ENCODE data around the gene TBC1D22A.
"Not testable (repeated sequence)": the region's sequence is repeated elsewhere in the genome, so short reads cannot be mapped to it uniquely, and the experiment has no call there.

Gene TBC1D22A

GRCh38 chr22:47133061-47133969 is 370.9 kb downstream of the TBC1D22A start:
- no peak for DNase-seq

GRCh38 chr22:47134222-47134621 is 371.8 kb downstream of the TBC1D22A start:
- DNase-seq, result no peak

- no peak for DNase-seq
These were observed 372.9 kb downstream of the TBC1D22A start for GRCh38 chr22:47135338-47135737.

- no peak for DNase-seq
These were observed 373.6 kb downstream of the TBC1D22A start for GRCh38 chr22:47136050-47136449.

GRCh38 chr22:47136671-47137070 is 374.2 kb downstream of the TBC1D22A start:
- DNase-seq, result no peak

- no peak for DNase-seq
These were observed 376.8 kb downstream of the TBC1D22A start for GRCh38 chr22:47139013-47139789.

GRCh38 chr22:47139790-47140119 is 377.3 kb downstream of the TBC1D22A start:
- no peak for DNase-seq

- DNase-seq, result not testable (repeated sequence)
These were observed 378.5 kb downstream of the TBC1D22A start for GRCh38 chr22:47140975-47141374.

GRCh38 chr22:47142427-47143046 is 380.1 kb downstream of the TBC1D22A start:
- DNase-seq, result no peak

- no peak for DNase-seq
These were observed 380.9 kb downstream of the TBC1D22A start for GRCh38 chr22:47143249-47143938.

- no peak for DNase-seq
These were observed 381.8 kb downstream of the TBC1D22A start for GRCh38 chr22:47144076-47144765.

- no peak for DNase-seq
These were observed 382.5 kb downstream of the TBC1D22A start for GRCh38 chr22:47144791-47145425.

GRCh38 chr22:47145883-47146282 is 383.4 kb downstream of the TBC1D22A start:
- no peak for DNase-seq

- DNase-seq, result no peak
These were observed 383.9 kb downstream of the TBC1D22A start for GRCh38 chr22:47146391-47146790.

GRCh38 chr22:47146941-47147340 is 384.5 kb downstream of the TBC1D22A start:
- no peak for DNase-seq

GRCh38 chr22:47147572-47147971 is 385.1 kb downstream of the TBC1D22A start:
- no peak for DNase-seq

GRCh38 chr22:47148510-47148909 is 386.1 kb downstream of the TBC1D22A start:
- no peak for DNase-seq

GRCh38 chr22:47148956-47149728 is 386.7 kb downstream of the TBC1D22A start:
- DNase-seq, result no peak

GRCh38 chr22:47149976-47150375 is 387.5 kb downstream of the TBC1D22A start:
- DNase-seq, result no peak

- DNase-seq, result no peak
These were observed 388.0 kb downstream of the TBC1D22A start for GRCh38 chr22:47150426-47150825.

- no peak for DNase-seq
These were observed 388.6 kb downstream of the TBC1D22A start for GRCh38 chr22:47151064-47151463.

Data from NK-92 treated with Interleukin-12 subunit alpha and Interleukin-12 subunit beta, amount 100 ng/mL, for 24 hours (cell line).